Fibroblast of lung (primary cell): ENCODE measurements around the gene GADL1. TPM values are rescaled to one million over a fixed set of nuclear protein-coding genes. Genes with fewer than 3 reads are reported as not detected.

ENCODE experiments used
- DNase-seq, 2 donors: peaks; one replicate each; pipeline versions ENCODE4 v3.0.0 to v3.0.0-alpha.2; 2010; ENCODE audit warnings: low read depth in 2 of 2
- H2AFZ ChIP-seq: 2 replicates; pipeline ENCODE4 v1.5.1; 2012; ENCODE audit warnings: low read length, control low read depth, inconsistent platforms
- H3K27ac ChIP-seq: 2 replicates; pipeline ENCODE4 v1.5.1; 2011; ENCODE audit warnings: low read length, control low read depth; ENCODE audit not compliant: insufficient read depth
- H3K27me3 ChIP-seq: 2 replicates; pipeline ENCODE4 v1.5.1; 2011; ENCODE audit warnings: mild to moderate bottlenecking, low read length; ENCODE audit not compliant: control insufficient read depth, insufficient read depth
- H3K36me3 ChIP-seq: 2 replicates; pipeline ENCODE4 v1.5.1; 2011; ENCODE audit warnings: low read length; ENCODE audit not compliant: control insufficient read depth, insufficient read depth
- H3K4me1 ChIP-seq: 2 replicates; pipeline ENCODE4 v1.5.1; 2011; ENCODE audit warnings: low read length; ENCODE audit not compliant: control insufficient read depth, insufficient read depth; ENCODE audit errors: extremely low read depth
- H3K4me2 ChIP-seq: 2 replicates; pipeline ENCODE4 v1.5.1; 2011; ENCODE audit warnings: low read length, control low read depth; ENCODE audit not compliant: insufficient read depth; ENCODE audit errors: extremely low read depth
- H3K4me3 ChIP-seq, 4 experiments: fragments of 200-600 bp in 1 of 4; sonication (generic) in 1 of 4; replicated peaks in 1 of 4; 2 replicates each; pipeline ENCODE4 v1.5.1; 2011 to 2016; ENCODE audit warnings: low read length in 4 of 4, low read depth in 3 of 4, mild to moderate bottlenecking in 3 of 4, control low read depth in 2 of 4, inconsistent platforms in 1 of 4, mixed read lengths in 1 of 4; ENCODE audit not compliant: insufficient read depth in 1 of 4; ENCODE audit errors: control extremely low read depth in 1 of 4
- H3K79me2 ChIP-seq: 2 replicates; pipeline ENCODE4 v1.5.1; 2012; ENCODE audit warnings: mild to moderate bottlenecking, low read length, inconsistent platforms; ENCODE audit not compliant: control insufficient read depth, insufficient read depth
- H3K9ac ChIP-seq: 2 replicates; pipeline ENCODE4 v1.5.1; 2011; ENCODE audit warnings: mild to moderate bottlenecking, low read length, control low read depth; ENCODE audit not compliant: insufficient read depth
- H3K9me3 ChIP-seq: 2 replicates; pipeline ENCODE4 v1.5.1; 2012; ENCODE audit warnings: low read depth, low read length; ENCODE audit not compliant: control insufficient read depth, insufficient read depth
- H4K20me1 ChIP-seq: 2 replicates; pipeline ENCODE4 v1.5.1; 2011; ENCODE audit warnings: low read length; ENCODE audit not compliant: control insufficient read depth, insufficient read depth; ENCODE audit errors: extremely low read depth
- EZH2 ChIP-seq: IDR thresholded peaks from 2 replicates; pipeline ENCODE4 v1.5.1; 2012; ENCODE audit warnings: low read length, control low read depth, mild to moderate bottlenecking; ENCODE audit errors: missing control alignments
- polyA plus RNA-seq, 2 donors: library from polyadenylated mRNA; depleted of rRNA in 1 of 2; stranded (reverse) in 1 of 2; unstranded in 1 of 2; fragments of >200 nt; gene quantifications; 2 replicates each; pipeline ENCODE4 v1.2.1, GENCODE V29; 2011 to 2012; ENCODE audit warnings: missing spikeins in 1 of 2
- total RNA-seq: library from RNA; depleted of rRNA; stranded (reverse); fragments of >200 nt; gene quantifications from 2 replicates; pipeline ENCODE4 v1.2.1, GENCODE V29; 2014
- TF ChIP-seq, protein P1 (sequence below), 2 donors: IDR thresholded peaks in 1 of 2; conservative IDR thresholded peaks in 1 of 2; 1 replicate in 1 of 2; 2 replicates in 1 of 2; pipeline ENCODE4 v1.5.1; 2011 to 2012; ENCODE audit warnings: low read length in 2 of 2, control low read depth in 1 of 2, inconsistent platforms in 1 of 2, low read depth in 1 of 2, mild to moderate bottlenecking in 1 of 2

The GADL1 gene
- total and polyA plus RNA-seq, 2 donors (not counting 1 experiment from before 2014, with no cell fraction given): 0.18 to 3.6 TPM

DNA sequence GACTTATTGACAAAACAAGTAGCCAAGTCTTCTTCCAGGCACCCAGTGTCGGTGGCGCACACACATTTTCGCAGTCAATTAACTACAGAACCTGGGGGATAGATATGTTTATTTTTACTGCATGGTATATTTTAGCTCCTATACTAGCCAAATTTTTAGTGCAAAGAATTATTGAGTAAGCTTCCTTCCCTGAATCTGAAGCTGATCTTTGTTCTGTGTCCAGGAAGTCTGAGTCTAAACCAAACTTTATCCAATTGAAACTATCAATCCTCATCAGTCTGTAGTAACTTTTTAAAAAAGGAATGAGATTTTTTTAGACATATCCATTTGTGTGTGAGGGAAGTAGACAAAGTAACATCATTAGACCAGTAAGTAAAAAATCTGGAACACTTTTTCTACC, 133.1 kb downstream of the GADL1 start:
- no peak for TF ChIP-seq EZH2
- TF ChIP-seq, protein P1, sequence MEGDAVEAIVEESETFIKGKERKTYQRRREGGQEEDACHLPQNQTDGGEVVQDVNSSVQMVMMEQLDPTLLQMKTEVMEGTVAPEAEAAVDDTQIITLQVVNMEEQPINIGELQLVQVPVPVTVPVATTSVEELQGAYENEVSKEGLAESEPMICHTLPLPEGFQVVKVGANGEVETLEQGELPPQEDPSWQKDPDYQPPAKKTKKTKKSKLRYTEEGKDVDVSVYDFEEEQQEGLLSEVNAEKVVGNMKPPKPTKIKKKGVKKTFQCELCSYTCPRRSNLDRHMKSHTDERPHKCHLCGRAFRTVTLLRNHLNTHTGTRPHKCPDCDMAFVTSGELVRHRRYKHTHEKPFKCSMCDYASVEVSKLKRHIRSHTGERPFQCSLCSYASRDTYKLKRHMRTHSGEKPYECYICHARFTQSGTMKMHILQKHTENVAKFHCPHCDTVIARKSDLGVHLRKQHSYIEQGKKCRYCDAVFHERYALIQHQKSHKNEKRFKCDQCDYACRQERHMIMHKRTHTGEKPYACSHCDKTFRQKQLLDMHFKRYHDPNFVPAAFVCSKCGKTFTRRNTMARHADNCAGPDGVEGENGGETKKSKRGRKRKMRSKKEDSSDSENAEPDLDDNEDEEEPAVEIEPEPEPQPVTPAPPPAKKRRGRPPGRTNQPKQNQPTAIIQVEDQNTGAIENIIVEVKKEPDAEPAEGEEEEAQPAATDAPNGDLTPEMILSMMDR (conservative IDR thresholded peaks at IDR 0.05 in 1 of 2, IDR thresholded peaks at IDR 0.05 in 1 of 2; ENCODE audit: low read depth in 1 of 2, low read length in 2 of 2): no peak
- H3K4me2 ChIP-seq: no peak overlapping the region

DNA sequence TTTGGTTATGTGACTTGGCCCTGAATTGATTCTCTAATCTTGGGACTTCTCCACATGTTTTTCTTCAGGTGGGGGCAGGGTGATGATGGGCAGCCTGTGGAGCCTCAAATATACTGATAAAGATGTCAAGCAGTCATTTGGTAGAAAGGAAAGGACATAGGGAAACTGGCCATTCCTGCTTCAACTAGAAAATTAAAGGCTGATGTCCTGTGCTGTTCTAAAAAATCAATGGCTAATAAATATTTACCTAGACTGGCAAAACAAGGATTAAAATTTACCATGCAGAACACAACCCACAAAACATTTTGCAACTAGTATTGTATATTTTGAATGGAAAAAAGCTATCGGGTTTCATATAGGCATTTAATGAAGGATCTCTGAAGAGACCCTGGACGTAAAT, 133.7 kb downstream of the GADL1 start:
- Histone ChIP-seq H3K36me3 (no peaks in the 10 kb centered on the region), H3K4me1 (no peaks in the 10 kb centered on the region), H3K27ac (no peak overlapping the region), H3K9me3 (no peaks in the 10 kb centered on the region), H3K4me3 (no peak overlapping the region), H3K9ac (no peak overlapping the region), H3K27me3 (no peaks in the 10 kb centered on the region), H3K79me2 (no peaks in the 10 kb centered on the region), H2AFZ (no peak overlapping the region), H3K4me2 (no peak overlapping the region), H4K20me1 (no peaks in the 10 kb centered on the region)
- no peak for DNase-seq
- TF ChIP-seq, protein P1 (conservative IDR thresholded peaks at IDR 0.05 in 1 of 2, IDR thresholded peaks at IDR 0.05 in 1 of 2; ENCODE audit: low read depth in 1 of 2, low read length in 2 of 2): no peak
- TF ChIP-seq EZH2: no peak

More for the DNA sequence above, 133.1 kb downstream of the GADL1 start:
- Histone ChIP-seq H3K27me3 (no peaks in the 10 kb centered on the region), H3K9ac (no peak overlapping the region), H3K9me3 (no peaks in the 10 kb centered on the region), H2AFZ (no peak overlapping the region), H3K36me3 (no peaks in the 10 kb centered on the region), H3K79me2 (no peaks in the 10 kb centered on the region), H4K20me1 (no peaks in the 10 kb centered on the region), H3K4me1 (no peaks in the 10 kb centered on the region), H3K4me3 (no peak overlapping the region), H3K27ac (no peak overlapping the region)
- DNase-seq: no peak

DNA sequence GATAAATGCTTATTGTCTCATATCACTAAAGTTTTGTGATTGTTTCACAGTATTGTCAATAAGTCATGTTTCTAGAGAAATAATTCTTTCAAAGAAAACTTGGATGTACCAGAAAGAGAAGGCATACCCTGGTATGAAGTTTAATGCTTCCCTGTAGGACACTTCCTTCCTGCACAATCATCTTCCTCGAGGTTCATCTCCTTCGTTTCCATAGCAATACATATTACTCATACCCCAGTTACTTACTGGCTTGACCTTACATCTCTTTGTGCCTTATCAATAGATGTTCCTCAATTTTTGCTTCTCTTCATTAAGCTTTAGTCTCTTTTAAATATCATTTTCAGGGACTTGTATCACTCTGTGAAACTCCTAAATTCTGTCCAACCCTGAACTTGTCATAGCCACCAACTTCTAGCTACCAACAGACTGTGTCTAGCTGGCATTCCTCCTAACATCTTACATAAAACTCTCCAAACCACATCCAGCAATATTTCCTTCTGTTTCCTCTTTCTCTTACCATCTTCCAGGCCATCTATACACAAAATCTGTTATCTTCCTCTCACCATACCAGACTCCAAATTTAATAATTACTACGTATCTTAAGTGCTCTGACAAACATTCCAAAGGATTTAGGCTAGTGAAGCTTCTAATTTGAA, 134.3 kb downstream of the GADL1 start:
- TF ChIP-seq EZH2: no peak
- TF ChIP-seq, protein P1 (conservative IDR thresholded peaks at IDR 0.05 in 1 of 2, IDR thresholded peaks at IDR 0.05 in 1 of 2; ENCODE audit: low read depth in 1 of 2, low read length in 2 of 2): no peak
- H3K9ac ChIP-seq: no peak overlapping the region
- no peak overlapping the region for H3K27ac ChIP-seq
- H2AFZ ChIP-seq: no peak overlapping the region
- H3K4me2 ChIP-seq: no peak overlapping the region
- no peak overlapping the region for H3K4me3 ChIP-seq
- no peaks in the 10 kb centered on the region for H3K27me3 ChIP-seq
- H3K79me2 ChIP-seq: no peaks in the 10 kb centered on the region
- H3K9me3 ChIP-seq: no peaks in the 10 kb centered on the region
- H3K4me1 ChIP-seq: no peaks in the 10 kb centered on the region
- H4K20me1 ChIP-seq: no peaks in the 10 kb centered on the region
- no peak for DNase-seq
- H3K36me3 ChIP-seq: no peaks in the 10 kb centered on the region
